Raji (cell line): ENCODE results near the gene CENPP.

Experiments
- POLR2A ChIP-seq: IDR thresholded peaks from 2 replicates; pipeline ENCODE4 v1.6.1; 2011; ENCODE audit warnings: low read depth, low read length, control low read depth; ENCODE audit not compliant: insufficient read depth

CENPP gene

GRCh38 chr9:92457576-92457975, 131.8 kb downstream of the CENPP start:
- TF ChIP-seq POLR2A = no peak

- no peak for TF ChIP-seq POLR2A
These were observed 137.6 kb downstream of the CENPP start for GRCh38 chr9:92463387-92463786.

- TF ChIP-seq POLR2A = no peak
These were observed 138.2 kb downstream of the CENPP start for GRCh38 chr9:92463984-92464383.

- TF ChIP-seq POLR2A = no peak
These were observed 141.3 kb downstream of the CENPP start for GRCh38 chr9:92467041-92467440.

GRCh38 chr9:92467511-92467910, 141.8 kb downstream of the CENPP start:
- TF ChIP-seq POLR2A = no peak

- no peak for TF ChIP-seq POLR2A
These were observed 142.5 kb downstream of the CENPP start for GRCh38 chr9:92468206-92468605.

- TF ChIP-seq POLR2A = no peak
These were observed 148.8 kb downstream of the CENPP start for GRCh38 chr9:92474587-92474986.

- no peak for TF ChIP-seq POLR2A
These were observed 151.2 kb downstream of the CENPP start for GRCh38 chr9:92476962-92477361.

- TF ChIP-seq POLR2A = no peak
These were observed 153.0 kb downstream of the CENPP start for GRCh38 chr9:92478783-92479182.

GRCh38 chr9:92479346-92479745, 153.6 kb downstream of the CENPP start:
- TF ChIP-seq POLR2A = no peak

- no peak for TF ChIP-seq POLR2A
These were observed 154.6 kb downstream of the CENPP start for GRCh38 chr9:92480291-92480771.

- TF ChIP-seq POLR2A = no peak
These were observed 155.4 kb downstream of the CENPP start for GRCh38 chr9:92480986-92481633.

- no peak for TF ChIP-seq POLR2A
These were observed 156.6 kb downstream of the CENPP start, which contains the start of gene ASPN for GRCh38 chr9:92482329-92482728. ASPN (minus strand) TSS chr9:92482506.

GRCh38 chr9:92482805-92483204, 157.1 kb downstream of the CENPP start:
- no peak for TF ChIP-seq POLR2A

- TF ChIP-seq POLR2A = no peak
These were observed 158.1 kb downstream of the CENPP start for GRCh38 chr9:92483627-92484545.

GRCh38 chr9:92484563-92484962, 158.8 kb downstream of the CENPP start:
- no peak for TF ChIP-seq POLR2A
